Astrocyte (in vitro differentiated cells and primary cell): ENCODE data around the gene GRAP. TPM values are rescaled to one million over a fixed set of nuclear protein-coding genes. Genes with fewer than 3 reads are reported as not detected.

ENCODE experiments used
- DNase-seq: peaks from one replicate; pipeline ENCODE4 v3.0.0-alpha.2; 2010; ENCODE audit warnings: low read depth
- FAIRE-seq: peaks from 2 replicates; lab custom pipeline; 2011; peaks lifted over from hg19 to GRCh38; lab: Jason Lieb, UNC
- H2AFZ ChIP-seq: 2 replicates; pipeline ENCODE4 v1.6.0; 2012; ENCODE audit warnings: low read depth, low read length, inconsistent platforms
- H3K27ac ChIP-seq: 2 replicates; pipeline ENCODE4 v1.5.1; 2011; ENCODE audit warnings: low read depth, low read length, inconsistent platforms
- H3K27me3 ChIP-seq: 2 replicates; pipeline ENCODE4 v1.6.0; 2011; ENCODE audit warnings: low read length, inconsistent platforms; ENCODE audit not compliant: insufficient read depth
- H3K36me3 ChIP-seq: 2 replicates; pipeline ENCODE4 v1.5.1; 2011; ENCODE audit warnings: low read length, inconsistent platforms; ENCODE audit not compliant: insufficient read depth
- H3K4me1 ChIP-seq: 2 replicates; pipeline ENCODE4 v1.5.1; 2011; ENCODE audit warnings: low read length, inconsistent platforms; ENCODE audit not compliant: insufficient read depth
- H3K4me2 ChIP-seq: 2 replicates; pipeline ENCODE4 v1.6.0; 2012; ENCODE audit warnings: low read length, inconsistent platforms
- H3K4me3 ChIP-seq: 2 replicates; pipeline ENCODE4 v1.5.1; 2011; ENCODE audit warnings: low read depth, mild to moderate bottlenecking, low read length, inconsistent platforms; ENCODE audit not compliant: insufficient read depth
- H3K79me2 ChIP-seq: 2 replicates; pipeline ENCODE4 v1.6.0; 2012; ENCODE audit warnings: mild to moderate bottlenecking, low read length, inconsistent platforms; ENCODE audit not compliant: insufficient read depth
- H3K9ac ChIP-seq: 2 replicates; pipeline ENCODE4 v1.6.0; 2012; ENCODE audit warnings: mild to moderate bottlenecking, low read length, inconsistent platforms
- H3K9me3 ChIP-seq: 2 replicates; pipeline ENCODE4 v1.5.1; 2012; ENCODE audit warnings: low read depth, mild to moderate bottlenecking, low read length, inconsistent platforms; ENCODE audit not compliant: insufficient read depth
- H4K20me1 ChIP-seq: 2 replicates; pipeline ENCODE4 v1.6.0; 2012; ENCODE audit warnings: low read length, inconsistent platforms; ENCODE audit not compliant: insufficient read depth
- H3K27ac Mint-ChIP-seq: one replicate; pipeline ENCODE4 v1.8.0; 2021; ENCODE audit warnings: mild to moderate bottlenecking, mixed read lengths; ENCODE audit not compliant: unreplicated experiment
- H3K27me3 Mint-ChIP-seq: one replicate; pipeline ENCODE4 v1.8.0; 2021; ENCODE audit warnings: low read depth, mixed read lengths; ENCODE audit not compliant: unreplicated experiment
- H3K36me3 Mint-ChIP-seq: one replicate; pipeline ENCODE4 v1.8.0; 2021; ENCODE audit warnings: low read depth, mixed read lengths; ENCODE audit not compliant: unreplicated experiment
- H3K4me1 Mint-ChIP-seq: one replicate; pipeline ENCODE4 v1.8.0; 2021; ENCODE audit warnings: low read depth, mixed read lengths; ENCODE audit not compliant: unreplicated experiment
- H3K4me3 Mint-ChIP-seq: one replicate; pipeline ENCODE4 v1.8.0; 2021; ENCODE audit warnings: mild to moderate bottlenecking, moderate library complexity, mixed read lengths; ENCODE audit not compliant: unreplicated experiment
- H3K9me3 Mint-ChIP-seq: one replicate; pipeline ENCODE4 v1.8.0; 2021; ENCODE audit warnings: mild to moderate bottlenecking, mixed read lengths; ENCODE audit not compliant: unreplicated experiment
- CTCF ChIP-seq: IDR thresholded peaks from 2 replicates; pipeline ENCODE4 v1.5.1; 2011; ENCODE audit warnings: low read depth, mild to moderate bottlenecking, inconsistent platforms, low read length, moderate library complexity; ENCODE audit not compliant: insufficient read depth
- EZH2 ChIP-seq: IDR thresholded peaks from 2 replicates; pipeline ENCODE4 v1.6.1; 2012; ENCODE audit warnings: mild to moderate bottlenecking, low read length, inconsistent platforms; ENCODE audit not compliant: insufficient read depth
- total RNA-seq: library from RNA; stranded (reverse); gene quantifications from 2 replicates; pipeline ENCODE4 v1.2.1, GENCODE V29; 2021

GRAP gene
- total RNA-seq, 1 donor from 2014 or later: 0.30 TPM

GRCh38 chr17:19020016-19020415 lies 26.7 kb downstream of the GRAP start:
- no peak overlapping the region for H3K4me3 Mint-ChIP-seq
- FAIRE-seq: no peak
- H3K79me2 ChIP-seq: no peaks in the 10 kb centered on the region

GRCh38 chr17:19019041-19019941 lies 27.5 kb downstream of the GRAP start:
- Histone ChIP-seq H4K20me1 (no peaks in the 10 kb centered on the region), H3K79me2 (no peaks in the 10 kb centered on the region), H3K27me3 (peaks cover 3% of the 10 kb centered on the region), H3K9me3 (no peaks in the 10 kb centered on the region), H3K36me3 (no peaks in the 10 kb centered on the region), H3K9ac (no peak overlapping the region), H3K4me3 (no peak overlapping the region), H2AFZ (no peak overlapping the region), H3K4me1 (no peaks in the 10 kb centered on the region), H3K27ac (no peak overlapping the region), H3K4me2 (no peak overlapping the region)
- H3K27me3 Mint-ChIP-seq: peaks cover 39% of the 10 kb centered on the region
- no peak overlapping the region for H3K27ac Mint-ChIP-seq
- no peak for TF ChIP-seq EZH2
- TF ChIP-seq CTCF: no peak
- no peaks in the 10 kb centered on the region for H3K4me1 Mint-ChIP-seq
- FAIRE-seq (no peak), DNase-seq (no peak)
- H3K9me3 Mint-ChIP-seq: no peaks in the 10 kb centered on the region
- H3K36me3 Mint-ChIP-seq: no peaks in the 10 kb centered on the region
- H3K4me3 Mint-ChIP-seq: no peak overlapping the region

More at GRCh38 chr17:19020016-19020415, 26.7 kb downstream of the GRAP start:
- Histone ChIP-seq H3K4me3 (no peak overlapping the region), H3K9me3 (no peaks in the 10 kb centered on the region), H3K4me2 (no peak overlapping the region), H3K9ac (no peak overlapping the region), H3K36me3 (no peaks in the 10 kb centered on the region), H3K4me1 (no peaks in the 10 kb centered on the region), H3K27me3 (peaks cover 3% of the 10 kb centered on the region), H4K20me1 (no peaks in the 10 kb centered on the region), H3K27ac (no peak overlapping the region), H2AFZ (no peak overlapping the region)
- no peak for DNase-seq
- TF ChIP-seq CTCF (no peak), EZH2 (no peak)
- peaks cover 46% of the 10 kb centered on the region for H3K27me3 Mint-ChIP-seq
- no peaks in the 10 kb centered on the region for H3K9me3 Mint-ChIP-seq
- peaks cover 4% of the 10 kb centered on the region for H3K4me1 Mint-ChIP-seq
- H3K36me3 Mint-ChIP-seq: no peaks in the 10 kb centered on the region
- H3K27ac Mint-ChIP-seq: no peak overlapping the region

GRCh38 chr17:19018600-19018950 lies 28.2 kb downstream of the GRAP start:
- TF ChIP-seq EZH2 (no peak), CTCF (no peak)
- Mint-ChIP-seq H3K36me3 (no peaks in the 10 kb centered on the region), H3K27ac (no peak overlapping the region), H3K9me3 (no peaks in the 10 kb centered on the region), H3K27me3 (peaks cover 41% of the 10 kb centered on the region), H3K4me1 (no peaks in the 10 kb centered on the region), H3K4me3 (no peak overlapping the region)
- no peaks in the 10 kb centered on the region for H3K9me3 ChIP-seq
- no peak overlapping the region for H2AFZ ChIP-seq
- H3K27ac ChIP-seq: no peak overlapping the region
- no peaks in the 10 kb centered on the region for H3K4me1 ChIP-seq
- DNase-seq: no peak
- no peak for FAIRE-seq
- H3K4me2 ChIP-seq: no peak overlapping the region
- no peaks in the 10 kb centered on the region for H3K79me2 ChIP-seq
- H3K4me3 ChIP-seq: no peak overlapping the region
- no peaks in the 10 kb centered on the region for H4K20me1 ChIP-seq
- no peak overlapping the region for H3K9ac ChIP-seq
- peaks cover 3% of the 10 kb centered on the region for H3K27me3 ChIP-seq
- H3K36me3 ChIP-seq: no peaks in the 10 kb centered on the region
